Measurements from ENCODE around the gene CCSER1.

CCSER1 gene

DNA sequence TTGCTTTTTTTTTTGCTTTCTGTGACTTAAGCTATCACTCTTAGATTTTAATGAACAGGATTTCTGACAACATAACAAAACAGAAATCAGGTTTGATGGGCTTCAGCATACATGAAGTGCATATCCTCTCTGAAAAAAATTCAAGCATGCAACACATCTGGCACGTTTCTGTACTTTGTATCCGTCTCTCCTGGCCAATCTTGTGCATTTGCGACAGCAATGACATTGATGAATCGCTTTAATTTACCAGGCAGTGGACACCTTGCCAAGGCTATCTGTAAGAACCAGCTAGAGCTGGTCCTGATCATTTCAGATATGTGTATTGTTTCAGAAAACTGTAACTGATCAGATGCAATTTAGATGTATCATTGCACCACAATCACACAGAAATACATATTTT, 93.3 kb downstream of the CCSER1 start:
- Histone ChIP-seq H3K9me2 (replicated peaks; ENCODE audit: control insufficient read depth, low read length) (no peaks in the 10 kb centered on the region), H3K4me2 (ENCODE audit: low read length) (no peak overlapping the region), H3K27ac (ENCODE audit: low read depth, low read length) (no peak overlapping the region), H3F3A (ENCODE audit: control insufficient read depth, insufficient read depth) (no peaks in the 10 kb centered on the region), H3K4me1 (ENCODE audit: control insufficient read depth, low read length) (no peaks in the 10 kb centered on the region), H3K9me3 (ENCODE audit: control insufficient read depth, insufficient read depth, low read length) (no peaks in the 10 kb centered on the region), H3K36me3 (ENCODE audit: control insufficient read depth, low read length) (no peaks in the 10 kb centered on the region), H3K27me3 (ENCODE audit: control insufficient read depth, low read length) (no peaks in the 10 kb centered on the region), H4K20me1 (ENCODE audit: control insufficient read depth, insufficient read depth, low read depth, low read length) (no peaks in the 10 kb centered on the region), H3K79me2 (ENCODE audit: control insufficient read depth, low read length) (no peaks in the 10 kb centered on the region), H3K4me3 (ENCODE audit: low read length) (no peak overlapping the region)
- TF ChIP-seq EZH2phosphoT487 (IDR thresholded peaks at IDR 0.05; ENCODE audit: borderline replicate concordance, low read length): no peak

DNA sequence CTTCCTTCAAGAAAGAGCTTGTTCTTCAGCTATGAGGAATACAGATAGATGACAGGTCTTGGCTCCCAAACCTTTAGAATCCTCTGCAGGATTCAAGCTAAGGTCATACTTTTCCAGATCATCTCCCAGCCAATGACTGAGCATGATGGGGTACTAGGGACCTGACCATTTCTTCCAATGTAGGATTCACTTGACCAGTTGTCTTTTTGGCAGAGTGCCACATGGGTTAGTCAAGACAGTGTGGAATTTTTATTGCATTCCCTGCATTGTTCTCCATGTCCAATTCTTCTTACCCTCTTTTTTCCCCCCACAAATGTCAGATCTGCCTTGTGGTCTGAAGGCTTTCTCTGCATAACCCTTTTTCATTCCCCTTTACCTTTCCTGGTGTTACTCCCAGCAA, 99.5 kb downstream of the CCSER1 start:
- H3F3A ChIP-seq (ENCODE audit: control insufficient read depth, insufficient read depth): no peaks in the 10 kb centered on the region
- no peaks in the 10 kb centered on the region for H4K20me1 ChIP-seq (ENCODE audit: control insufficient read depth, insufficient read depth, low read depth, low read length)
- TF ChIP-seq EZH2phosphoT487 (IDR thresholded peaks at IDR 0.05; ENCODE audit: borderline replicate concordance, low read length): no peak
- TF ChIP-seq, protein P1, sequence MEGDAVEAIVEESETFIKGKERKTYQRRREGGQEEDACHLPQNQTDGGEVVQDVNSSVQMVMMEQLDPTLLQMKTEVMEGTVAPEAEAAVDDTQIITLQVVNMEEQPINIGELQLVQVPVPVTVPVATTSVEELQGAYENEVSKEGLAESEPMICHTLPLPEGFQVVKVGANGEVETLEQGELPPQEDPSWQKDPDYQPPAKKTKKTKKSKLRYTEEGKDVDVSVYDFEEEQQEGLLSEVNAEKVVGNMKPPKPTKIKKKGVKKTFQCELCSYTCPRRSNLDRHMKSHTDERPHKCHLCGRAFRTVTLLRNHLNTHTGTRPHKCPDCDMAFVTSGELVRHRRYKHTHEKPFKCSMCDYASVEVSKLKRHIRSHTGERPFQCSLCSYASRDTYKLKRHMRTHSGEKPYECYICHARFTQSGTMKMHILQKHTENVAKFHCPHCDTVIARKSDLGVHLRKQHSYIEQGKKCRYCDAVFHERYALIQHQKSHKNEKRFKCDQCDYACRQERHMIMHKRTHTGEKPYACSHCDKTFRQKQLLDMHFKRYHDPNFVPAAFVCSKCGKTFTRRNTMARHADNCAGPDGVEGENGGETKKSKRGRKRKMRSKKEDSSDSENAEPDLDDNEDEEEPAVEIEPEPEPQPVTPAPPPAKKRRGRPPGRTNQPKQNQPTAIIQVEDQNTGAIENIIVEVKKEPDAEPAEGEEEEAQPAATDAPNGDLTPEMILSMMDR (IDR thresholded peaks at IDR 0.05; ENCODE audit: low read depth, low read length, poor library complexity, severe bottlenecking): no peak
- no peaks in the 10 kb centered on the region for H3K36me3 ChIP-seq (ENCODE audit: control insufficient read depth, low read length)
- no peak overlapping the region for H3K4me3 ChIP-seq (ENCODE audit: low read length)
- no peaks in the 10 kb centered on the region for H3K27me3 ChIP-seq (ENCODE audit: control insufficient read depth, low read length)
- no peaks in the 10 kb centered on the region for H3K79me2 ChIP-seq (ENCODE audit: control insufficient read depth, low read length)
- no peak overlapping the region for H3K4me2 ChIP-seq (ENCODE audit: low read length)
- no peak overlapping the region for H3K27ac ChIP-seq (ENCODE audit: low read depth, low read length)
- no peaks in the 10 kb centered on the region for H3K9me3 ChIP-seq (ENCODE audit: control insufficient read depth, insufficient read depth, low read length)
- H3K9me2 ChIP-seq (replicated peaks; ENCODE audit: control insufficient read depth, low read length): no peaks in the 10 kb centered on the region
- no peaks in the 10 kb centered on the region for H3K4me1 ChIP-seq (ENCODE audit: control insufficient read depth, low read length)

DNA sequence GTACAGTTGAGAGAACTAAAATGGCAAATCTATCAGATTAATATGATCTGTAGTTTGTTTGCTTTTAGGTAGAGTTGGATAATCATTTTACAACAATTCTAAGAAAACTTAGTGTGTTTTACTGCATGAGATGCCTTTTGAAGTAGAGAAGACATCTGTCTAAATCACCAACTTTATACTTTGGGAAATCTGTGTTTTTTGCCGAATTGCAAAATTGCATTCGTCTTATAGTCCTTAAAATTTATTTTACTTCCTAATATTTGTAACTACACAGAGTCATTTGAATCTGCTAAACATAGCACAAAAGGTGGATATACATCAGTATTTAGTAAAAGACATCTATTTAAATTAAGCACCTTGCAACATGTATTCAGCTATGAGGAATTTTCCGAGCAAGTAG, 100.0 kb downstream of the CCSER1 start:
- Histone ChIP-seq H3F3A (ENCODE audit: control insufficient read depth, insufficient read depth) (no peaks in the 10 kb centered on the region), H3K4me1 (ENCODE audit: control insufficient read depth, low read length) (no peaks in the 10 kb centered on the region), H3K79me2 (ENCODE audit: control insufficient read depth, low read length) (no peaks in the 10 kb centered on the region), H3K36me3 (ENCODE audit: control insufficient read depth, low read length) (no peaks in the 10 kb centered on the region), H3K9me2 (replicated peaks; ENCODE audit: control insufficient read depth, low read length) (no peaks in the 10 kb centered on the region), H3K27ac (ENCODE audit: low read depth, low read length) (no peak overlapping the region), H3K27me3 (ENCODE audit: control insufficient read depth, low read length) (no peaks in the 10 kb centered on the region), H3K4me3 (ENCODE audit: low read length) (no peak overlapping the region), H3K9me3 (ENCODE audit: control insufficient read depth, insufficient read depth, low read length) (no peaks in the 10 kb centered on the region), H4K20me1 (ENCODE audit: control insufficient read depth, insufficient read depth, low read depth, low read length) (no peaks in the 10 kb centered on the region), H3K4me2 (ENCODE audit: low read length) (no peak overlapping the region)
- TF ChIP-seq, protein P1 (IDR thresholded peaks at IDR 0.05; ENCODE audit: low read depth, low read length, poor library complexity, severe bottlenecking): no peak
- no peak for TF ChIP-seq EZH2phosphoT487 (IDR thresholded peaks at IDR 0.05; ENCODE audit: borderline replicate concordance, low read length)

DNA sequence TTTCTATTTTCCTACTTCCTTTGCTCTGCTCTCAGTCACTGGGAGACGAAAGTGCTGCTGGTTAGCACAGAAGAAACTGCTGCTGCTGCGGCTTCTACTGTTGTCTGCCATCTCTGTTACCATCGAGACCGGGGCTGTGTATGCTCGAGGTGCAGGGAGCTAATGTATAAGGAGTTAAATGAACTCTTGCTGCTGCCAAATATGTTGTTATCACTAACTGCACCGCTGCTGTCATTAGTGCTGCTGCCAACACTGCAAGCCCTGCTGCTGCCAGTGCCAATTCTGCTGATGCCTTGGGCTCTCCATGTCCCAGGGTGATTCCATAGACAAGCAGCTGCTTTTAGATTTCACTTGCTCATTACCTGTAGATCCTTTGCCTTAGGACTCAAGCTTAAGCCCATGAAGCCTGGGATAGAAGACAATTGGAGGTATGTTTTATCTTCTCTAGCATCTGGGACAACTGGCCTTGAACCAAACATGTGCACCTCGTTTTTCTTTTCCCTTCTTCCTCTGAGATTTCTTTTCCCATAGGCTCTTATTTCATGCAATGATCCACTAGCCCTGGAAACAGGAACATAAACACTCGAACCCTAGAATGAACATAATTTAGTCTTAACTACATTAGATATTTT, 107.8 kb downstream of the CCSER1 start:
- no peaks in the 10 kb centered on the region for H3K9me3 ChIP-seq (ENCODE audit: control insufficient read depth, insufficient read depth, low read length)

More for the DNA sequence above, 107.8 kb downstream of the CCSER1 start:
- Histone ChIP-seq H3K4me3 (ENCODE audit: low read length) (no peak overlapping the region), H3K4me2 (ENCODE audit: low read length) (no peak overlapping the region), H3F3A (ENCODE audit: control insufficient read depth, insufficient read depth) (no peaks in the 10 kb centered on the region), H4K20me1 (ENCODE audit: control insufficient read depth, insufficient read depth, low read depth, low read length) (no peaks in the 10 kb centered on the region), H3K4me1 (ENCODE audit: control insufficient read depth, low read length) (no peaks in the 10 kb centered on the region), H3K36me3 (ENCODE audit: control insufficient read depth, low read length) (no peaks in the 10 kb centered on the region), H3K9me2 (replicated peaks; ENCODE audit: control insufficient read depth, low read length) (no peaks in the 10 kb centered on the region), H3K27ac (ENCODE audit: low read depth, low read length) (no peak overlapping the region), H3K79me2 (ENCODE audit: control insufficient read depth, low read length) (no peaks in the 10 kb centered on the region), H3K27me3 (ENCODE audit: control insufficient read depth, low read length) (no peaks in the 10 kb centered on the region)
- TF ChIP-seq, protein P1 (IDR thresholded peaks at IDR 0.05; ENCODE audit: low read depth, low read length, poor library complexity, severe bottlenecking): no peak
- no peak for TF ChIP-seq EZH2phosphoT487 (IDR thresholded peaks at IDR 0.05; ENCODE audit: borderline replicate concordance, low read length)
